GM20000 (cell line): ENCODE data around the gene C12orf75.
"Not testable (repeated sequence)": the region's sequence is repeated elsewhere in the genome, so short reads cannot be mapped to it uniquely, and the experiment has no call there.

Experiments
- DNase-seq: peaks from one replicate; pipeline ENCODE4 v3.0.0; 2012; ENCODE audit warnings: low spot score
- TF ChIP-seq, protein P1 (sequence below): IDR thresholded peaks from 2 replicates; pipeline ENCODE4 v1.5.1; 2012; ENCODE audit warnings: mild to moderate bottlenecking, control low read depth; ENCODE audit errors: extremely low read depth, missing control alignments

The C12orf75 gene

DNA sequence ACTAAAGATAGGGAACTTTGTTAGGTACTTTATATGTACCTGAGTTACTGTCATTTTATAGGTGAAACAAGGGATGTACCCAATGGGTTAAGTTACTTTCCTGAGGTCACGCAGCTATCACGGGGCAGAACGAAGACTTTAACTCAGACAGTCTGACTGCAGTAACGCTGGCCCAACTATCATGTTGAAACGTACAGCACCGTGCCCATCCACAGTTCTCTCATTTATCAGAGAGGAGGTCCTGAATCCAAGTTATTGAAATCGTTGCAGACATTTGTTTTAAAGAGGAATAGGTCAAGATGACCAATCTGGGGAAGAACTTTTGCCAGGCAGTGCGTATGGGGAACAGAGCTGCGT is 587 bp upstream of the C12orf75 start:
- TF ChIP-seq, protein P1, sequence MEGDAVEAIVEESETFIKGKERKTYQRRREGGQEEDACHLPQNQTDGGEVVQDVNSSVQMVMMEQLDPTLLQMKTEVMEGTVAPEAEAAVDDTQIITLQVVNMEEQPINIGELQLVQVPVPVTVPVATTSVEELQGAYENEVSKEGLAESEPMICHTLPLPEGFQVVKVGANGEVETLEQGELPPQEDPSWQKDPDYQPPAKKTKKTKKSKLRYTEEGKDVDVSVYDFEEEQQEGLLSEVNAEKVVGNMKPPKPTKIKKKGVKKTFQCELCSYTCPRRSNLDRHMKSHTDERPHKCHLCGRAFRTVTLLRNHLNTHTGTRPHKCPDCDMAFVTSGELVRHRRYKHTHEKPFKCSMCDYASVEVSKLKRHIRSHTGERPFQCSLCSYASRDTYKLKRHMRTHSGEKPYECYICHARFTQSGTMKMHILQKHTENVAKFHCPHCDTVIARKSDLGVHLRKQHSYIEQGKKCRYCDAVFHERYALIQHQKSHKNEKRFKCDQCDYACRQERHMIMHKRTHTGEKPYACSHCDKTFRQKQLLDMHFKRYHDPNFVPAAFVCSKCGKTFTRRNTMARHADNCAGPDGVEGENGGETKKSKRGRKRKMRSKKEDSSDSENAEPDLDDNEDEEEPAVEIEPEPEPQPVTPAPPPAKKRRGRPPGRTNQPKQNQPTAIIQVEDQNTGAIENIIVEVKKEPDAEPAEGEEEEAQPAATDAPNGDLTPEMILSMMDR, result no peak
- no peak for DNase-seq

GRCh38 chr12:105330931-105331804 is 677 bp downstream of the C12orf75 start:
- DNase-seq, result peak; percentile 39
- TF ChIP-seq, protein P1, result no peak

DNA sequence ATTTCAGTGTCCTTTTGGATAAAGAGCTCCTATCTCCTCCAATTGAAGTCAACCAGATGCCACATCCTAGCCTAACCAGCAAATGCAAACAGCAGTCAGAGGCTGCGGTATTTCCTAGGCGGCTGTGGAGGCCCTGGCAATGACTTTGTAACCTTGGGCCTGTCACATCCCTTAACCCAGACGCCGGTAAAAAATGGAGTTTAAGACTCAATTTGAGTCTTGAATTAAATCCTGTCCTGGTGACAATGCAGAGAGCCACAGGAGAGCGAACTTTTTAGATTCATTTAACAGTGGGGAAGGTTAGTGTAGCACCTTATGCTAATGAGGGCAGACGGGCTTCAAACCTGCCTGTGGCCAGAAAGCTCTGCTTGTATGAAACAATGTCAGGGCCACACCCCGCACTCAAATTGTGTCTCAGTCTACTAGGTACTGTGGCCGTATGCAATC is 1.3 kb downstream of the C12orf75 start:
- TF ChIP-seq, protein P1, result no peak
- peak; percentile 23 for DNase-seq

DNA sequence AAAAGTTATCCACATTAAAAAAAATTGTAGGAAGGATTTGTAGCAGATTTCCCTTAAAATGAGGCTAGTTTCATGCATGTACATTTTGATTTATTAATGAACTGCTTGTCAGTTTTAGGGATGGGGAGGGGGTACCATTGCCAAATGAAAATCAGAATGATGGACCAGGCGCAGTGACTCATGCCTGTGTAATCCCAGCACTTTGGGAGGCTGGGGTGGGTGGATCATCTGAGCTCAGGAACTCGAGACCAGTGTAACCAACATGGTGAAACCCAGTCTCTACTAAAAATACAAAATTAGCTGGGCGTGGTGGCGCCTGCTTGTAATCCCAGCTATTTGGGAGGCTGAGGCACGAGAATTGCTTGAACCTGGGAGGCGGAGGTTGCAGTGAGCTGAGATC is 1.8 kb downstream of the C12orf75 start:
- DNase-seq, result not testable (repeated sequence)

- TF ChIP-seq, protein P1, result no peak
Observed at GRCh38 chr12:105332925-105333324, 2.4 kb downstream of the C12orf75 start.

DNA sequence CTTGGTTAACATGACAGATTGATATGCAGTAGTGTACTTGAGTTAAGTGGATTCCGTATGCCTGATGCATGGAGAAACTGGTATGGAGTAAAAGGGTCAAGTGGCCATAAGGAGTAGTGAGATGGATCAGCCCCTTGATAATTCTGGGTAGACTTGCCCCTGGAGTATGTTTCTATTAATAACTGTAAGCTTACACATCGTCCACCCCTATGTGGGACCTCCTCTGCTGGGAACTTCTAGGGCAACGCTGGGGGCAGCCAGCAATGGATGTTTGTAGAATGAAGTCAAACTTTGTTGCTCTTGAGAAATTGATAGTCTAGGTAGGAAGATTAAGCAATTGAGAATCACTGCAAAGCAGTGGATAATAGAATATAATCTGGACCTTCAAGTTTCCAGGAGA is 3.5 kb downstream of the C12orf75 start:
- DNase-seq, result no peak
- TF ChIP-seq, protein P1, result no peak

More at GRCh38 chr12:105332925-105333324, 2.4 kb downstream of the C12orf75 start:
- DNase-seq, result no peak

GRCh38 chr12:105334582-105334981 is 4.1 kb downstream of the C12orf75 start:
- no peak for DNase-seq
- TF ChIP-seq, protein P1, result no peak

GRCh38 chr12:105335856-105336255 is 5.4 kb downstream of the C12orf75 start:
- no peak for DNase-seq
- TF ChIP-seq, protein P1, result no peak
